IPS-20b (cell line): Measurements from ENCODE around the gene AJUBA.
A peak's percentile ranks its signal among the peaks of the same experiment; 100 is the strongest.
"Not testable (repeated sequence)": the region's sequence is repeated elsewhere in the genome, so short reads cannot be mapped to it uniquely, and the experiment has no call there.

Experiments used
- H3K27ac ChIP-seq: one replicate; pipeline ENCODE4 v1.5.1; 2013; ENCODE audit warnings: low read length
- H3K27me3 ChIP-seq: 2 replicates; pipeline ENCODE4 v1.6.1; 2013; ENCODE audit warnings: mild to moderate bottlenecking, low read length, inconsistent platforms; ENCODE audit not compliant: insufficient read depth
- H3K36me3 ChIP-seq: 2 replicates; pipeline ENCODE4 v1.6.1; 2013; ENCODE audit warnings: low read depth, mild to moderate bottlenecking, inconsistent platforms, low read length, moderate library complexity; ENCODE audit not compliant: insufficient read depth
- H3K4me1 ChIP-seq: 2 replicates; pipeline ENCODE4 v1.6.1; 2013; ENCODE audit warnings: mild to moderate bottlenecking, control low read depth, inconsistent platforms, low read length, moderate library complexity; ENCODE audit not compliant: insufficient read depth
- H3K4me3 ChIP-seq: 2 replicates; pipeline ENCODE4 v1.5.1; 2013; ENCODE audit warnings: mild to moderate bottlenecking, low read length, inconsistent platforms
- H3K9ac ChIP-seq: 2 replicates; pipeline ENCODE4 v1.6.1; 2013; ENCODE audit warnings: low read depth, mild to moderate bottlenecking, inconsistent platforms, low read length, moderate library complexity
- H3K9me3 ChIP-seq: 2 replicates; pipeline ENCODE4 v1.6.1; 2013; ENCODE audit warnings: mild to moderate bottlenecking, low read depth, low read length, inconsistent platforms; ENCODE audit not compliant: insufficient read depth

The AJUBA gene

DNA sequence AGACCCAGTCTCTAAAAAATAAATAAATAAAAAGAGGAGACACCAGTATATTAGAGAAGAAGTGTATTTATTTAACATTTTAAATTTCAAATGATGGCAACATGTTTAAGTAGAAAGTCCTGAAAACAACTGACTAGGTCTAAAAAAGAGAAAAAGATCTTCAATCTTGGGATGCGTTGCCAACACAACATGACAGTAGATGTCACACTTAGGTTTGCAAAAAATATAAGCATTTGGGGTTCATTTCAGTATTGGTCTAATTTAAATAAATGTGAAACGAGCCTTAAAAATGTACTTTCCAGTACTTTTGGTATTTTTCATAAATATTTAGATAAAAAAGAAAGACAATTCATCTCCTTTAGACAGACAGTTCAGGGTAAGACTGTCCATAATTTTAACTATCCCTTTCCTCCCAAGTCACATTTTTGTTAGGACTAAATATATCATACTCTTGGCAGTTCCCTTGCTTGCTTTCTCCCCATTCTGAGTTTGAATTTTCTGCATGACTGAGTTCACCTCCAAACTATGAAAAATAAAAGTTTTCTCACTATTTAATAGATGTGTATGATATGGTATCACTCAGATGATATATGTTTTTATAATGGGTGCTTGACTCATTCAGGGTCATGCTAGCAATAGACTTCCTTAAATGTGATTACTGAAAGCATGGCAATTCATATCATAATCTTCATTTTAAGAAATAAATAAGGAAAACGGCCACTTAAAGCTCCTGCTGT, 23.3 kb upstream of the AJUBA start:
- Histone ChIP-seq H3K4me3 (peak overlapping the region; percentile 88; the same call in 1 of the 2 replicates), H3K4me1 (peaks cover 13% of the 10 kb centered on the region; the same call in 1 of the 2 replicates), H3K27me3 (no peaks in the 10 kb centered on the region), H3K36me3 (no peaks in the 10 kb centered on the region), H3K9ac (peak overlapping the region; percentile 96; the same call in 1 of the 2 replicates), H3K27ac (no peak overlapping the region), H3K9me3 (no peaks in the 10 kb centered on the region)

DNA sequence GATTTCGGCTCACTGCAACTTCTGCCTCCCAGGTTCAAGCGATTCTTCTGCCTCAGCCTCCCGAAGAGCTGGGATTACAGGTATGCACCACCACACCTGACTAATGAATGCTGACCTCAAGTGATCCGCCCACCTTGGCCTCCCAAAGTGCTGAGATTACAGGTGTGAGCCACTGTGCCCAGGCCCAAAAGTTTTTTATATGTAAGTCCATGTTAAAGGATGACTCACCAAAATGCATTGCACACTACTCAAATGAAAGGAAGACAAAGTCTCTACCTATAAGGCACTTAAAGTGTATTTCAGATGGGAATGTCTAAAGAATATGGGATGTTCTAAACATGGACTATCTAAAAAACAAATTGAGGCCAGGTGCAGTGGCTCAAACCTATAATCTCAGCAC, 21.9 kb upstream of the AJUBA start:
- H3K9ac ChIP-seq, H3K27ac ChIP-seq, H3K4me3 ChIP-seq, H3K36me3 ChIP-seq, H3K9me3 ChIP-seq, H3K27me3 ChIP-seq: not testable (repeated sequence)
- peaks cover 10% of the 10 kb centered on the region; the same call in 1 of the 2 replicates for H3K4me1 ChIP-seq

DNA sequence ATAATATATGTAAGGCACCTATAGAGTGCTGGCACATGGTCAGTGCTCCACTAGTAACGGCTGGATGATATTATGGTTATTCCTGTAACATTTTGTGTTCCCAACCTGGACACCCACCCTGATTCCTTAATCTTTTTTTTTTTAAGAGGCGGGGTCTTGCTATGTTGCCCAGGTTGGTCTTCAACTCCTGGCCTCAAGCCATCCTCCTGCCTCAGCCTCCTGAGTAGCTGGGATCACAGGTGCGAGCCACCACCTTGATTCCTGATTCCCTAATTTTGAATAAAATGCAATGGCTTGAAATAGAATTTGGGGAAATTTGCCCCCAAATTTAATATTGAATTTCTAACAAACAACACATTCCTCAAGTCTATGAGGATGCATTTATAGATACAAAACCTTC, 20.2 kb upstream of the AJUBA start:
- H3K36me3 ChIP-seq: no peaks in the 10 kb centered on the region
- no peaks in the 10 kb centered on the region for H3K27me3 ChIP-seq
- H3K4me1 ChIP-seq: peaks cover 10% of the 10 kb centered on the region; the same call in 1 of the 2 replicates
- H3K27ac ChIP-seq: no peak overlapping the region
- H3K4me3 ChIP-seq: no peak overlapping the region
- no peak overlapping the region for H3K9ac ChIP-seq
- no peaks in the 10 kb centered on the region for H3K9me3 ChIP-seq

DNA sequence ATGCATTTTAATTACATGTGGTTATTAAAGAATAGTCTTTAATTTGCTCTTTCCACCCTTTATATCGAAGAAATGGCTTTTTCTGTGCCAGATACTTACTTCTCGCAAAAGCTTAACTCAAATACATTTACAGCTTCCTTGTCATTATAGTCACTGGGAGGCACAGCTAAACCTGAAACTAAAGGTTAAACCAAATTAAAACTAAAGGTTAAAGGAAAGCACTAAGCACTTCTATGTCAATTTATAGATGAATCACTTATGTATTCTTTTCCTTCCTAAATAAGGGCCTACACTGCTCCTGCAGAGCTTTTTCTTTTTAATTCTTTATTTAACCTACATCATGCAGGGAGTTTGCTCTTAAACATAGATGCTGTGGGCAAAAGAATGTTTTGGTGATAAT, 18.5 kb upstream of the AJUBA start:
- Histone ChIP-seq H3K9me3 (no peaks in the 10 kb centered on the region), H3K4me1 (peaks cover under 1% of the 10 kb centered on the region; the same call in 1 of the 2 replicates), H3K27me3 (no peaks in the 10 kb centered on the region), H3K36me3 (no peaks in the 10 kb centered on the region), H3K27ac (no peak overlapping the region), H3K9ac (no peak overlapping the region), H3K4me3 (no peak overlapping the region)

DNA sequence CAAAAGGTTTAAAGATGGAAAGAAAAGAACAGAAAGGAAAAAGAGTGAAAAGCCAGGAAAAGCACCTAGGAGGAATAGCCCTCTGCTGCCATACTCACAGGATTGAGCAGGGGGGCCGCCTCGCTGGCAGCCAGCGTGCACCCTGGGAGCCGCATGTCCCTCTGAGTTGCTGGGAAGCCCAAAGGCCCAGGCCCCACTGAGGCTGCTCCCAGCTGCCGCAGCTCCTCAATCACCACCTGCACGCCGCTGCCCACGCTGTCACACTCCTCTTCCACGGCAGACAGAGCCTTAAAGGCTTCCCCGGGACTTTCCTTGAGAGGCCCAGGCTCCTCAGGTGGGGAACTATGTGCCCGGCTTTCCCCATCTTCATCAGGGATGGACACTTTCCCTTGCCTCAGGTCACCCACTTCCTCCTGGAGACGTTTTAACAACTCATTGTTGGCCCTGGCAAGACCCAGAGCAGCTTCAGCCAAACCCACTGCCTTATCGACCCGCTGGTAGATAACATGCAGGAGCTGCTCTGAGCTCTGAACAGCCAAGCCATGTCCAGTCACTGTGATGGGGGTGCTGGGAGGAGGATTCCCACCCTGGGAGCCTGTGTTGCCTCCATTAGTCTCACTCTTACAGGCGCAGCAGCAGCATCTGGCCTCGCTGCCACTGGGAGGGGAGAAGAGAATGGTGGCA, 16.1 kb upstream of the AJUBA start:
- H3K27ac ChIP-seq: no peak overlapping the region
- H3K9me3 ChIP-seq: no peaks in the 10 kb centered on the region
- no peaks in the 10 kb centered on the region for H3K27me3 ChIP-seq
- H3K4me3 ChIP-seq: no peak overlapping the region
- 0 out of 2 replicates have a peak, but pooled peaks cover 5% of the 10 kb centered on the region for H3K4me1 ChIP-seq
- H3K9ac ChIP-seq: no peak overlapping the region
- no peaks in the 10 kb centered on the region for H3K36me3 ChIP-seq

DNA sequence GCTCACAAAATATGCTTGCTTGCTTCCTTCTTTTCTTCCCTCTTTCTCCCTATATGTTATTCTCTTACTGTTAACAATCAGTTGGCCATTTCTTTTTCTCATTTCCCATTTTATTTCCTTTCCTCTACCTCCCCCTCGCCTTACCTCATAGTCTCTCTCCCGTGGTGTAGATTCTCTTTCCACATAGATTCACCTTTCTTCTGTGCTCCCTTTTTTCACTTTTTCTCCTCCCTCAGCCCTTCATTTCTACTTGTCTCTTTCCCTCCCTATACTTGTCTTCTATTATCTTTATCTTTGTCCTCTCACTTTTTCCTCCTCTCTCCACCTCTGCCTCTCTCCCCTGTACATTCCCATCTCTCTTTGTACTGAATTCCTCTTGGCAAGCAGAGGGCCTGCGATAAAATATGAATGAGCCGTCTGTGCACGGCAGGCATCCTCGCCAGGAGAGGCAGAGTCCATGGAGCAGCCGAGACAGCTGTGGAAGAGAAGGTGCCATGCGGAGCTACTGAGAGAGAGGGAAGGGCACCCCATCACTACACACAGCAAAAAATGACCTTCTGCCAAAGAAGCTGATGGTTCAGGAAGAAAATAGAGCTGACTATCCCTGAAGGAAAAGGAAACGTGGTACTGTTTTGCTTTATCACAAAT, 15.4 kb upstream of the AJUBA start:
- H3K4me1 ChIP-seq: 0 out of 2 replicates have a peak, but pooled peaks cover 5% of the 10 kb centered on the region
- H3K27ac ChIP-seq: no peak overlapping the region
- no peaks in the 10 kb centered on the region for H3K36me3 ChIP-seq
- H3K27me3 ChIP-seq: no peaks in the 10 kb centered on the region
- no peak overlapping the region for H3K9ac ChIP-seq
- no peak overlapping the region for H3K4me3 ChIP-seq
- no peaks in the 10 kb centered on the region for H3K9me3 ChIP-seq

DNA sequence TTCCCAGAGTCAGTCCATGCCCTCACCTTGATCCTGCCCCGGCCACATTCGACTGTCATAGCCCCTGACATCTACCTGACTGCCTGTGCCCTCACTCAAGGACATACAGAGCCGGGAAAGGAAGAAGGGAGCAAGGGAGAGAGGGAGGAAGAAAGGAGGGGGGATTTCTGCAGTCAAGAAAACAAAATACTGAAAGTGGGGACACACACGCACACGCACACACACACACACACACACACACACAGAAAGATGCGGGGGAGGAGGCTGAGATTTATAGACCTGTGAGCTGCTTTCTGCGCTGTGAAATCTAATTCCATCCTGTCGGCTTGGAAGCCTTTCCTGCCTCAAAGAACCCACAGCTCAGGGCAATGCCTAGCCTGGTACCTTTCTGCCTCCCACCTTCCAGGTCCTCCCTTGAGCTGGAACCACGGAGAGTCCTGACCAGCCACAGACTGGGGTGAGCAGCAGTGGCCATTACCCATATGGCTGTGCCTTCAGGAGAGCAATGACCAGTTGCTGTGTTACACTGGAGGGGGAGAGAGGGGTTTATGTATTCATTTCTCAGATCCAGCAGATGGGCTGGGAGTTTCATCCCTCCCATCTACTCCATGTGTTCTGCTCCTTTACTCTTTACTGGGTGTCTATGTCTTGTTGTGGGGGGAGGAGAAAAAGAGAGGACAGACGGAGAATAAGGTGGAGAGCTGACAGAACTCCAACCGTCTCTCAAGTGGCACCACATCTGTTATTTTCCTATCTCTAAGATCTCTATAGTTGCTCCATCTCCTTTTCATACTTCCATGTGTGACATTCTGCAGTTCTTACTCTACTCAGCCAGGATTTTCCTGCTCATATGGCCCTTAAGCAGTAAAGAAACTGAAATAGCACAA, 14.7 kb upstream of the AJUBA start:
- no peaks in the 10 kb centered on the region for H3K9me3 ChIP-seq
- H3K27me3 ChIP-seq: no peaks in the 10 kb centered on the region
- H3K4me3 ChIP-seq: no peak overlapping the region
- no peaks in the 10 kb centered on the region for H3K36me3 ChIP-seq
- H3K4me1 ChIP-seq: 0 out of 2 replicates have a peak, but pooled peaks cover 5% of the 10 kb centered on the region
- H3K27ac ChIP-seq: no peak overlapping the region
- H3K9ac ChIP-seq: no peak overlapping the region

DNA sequence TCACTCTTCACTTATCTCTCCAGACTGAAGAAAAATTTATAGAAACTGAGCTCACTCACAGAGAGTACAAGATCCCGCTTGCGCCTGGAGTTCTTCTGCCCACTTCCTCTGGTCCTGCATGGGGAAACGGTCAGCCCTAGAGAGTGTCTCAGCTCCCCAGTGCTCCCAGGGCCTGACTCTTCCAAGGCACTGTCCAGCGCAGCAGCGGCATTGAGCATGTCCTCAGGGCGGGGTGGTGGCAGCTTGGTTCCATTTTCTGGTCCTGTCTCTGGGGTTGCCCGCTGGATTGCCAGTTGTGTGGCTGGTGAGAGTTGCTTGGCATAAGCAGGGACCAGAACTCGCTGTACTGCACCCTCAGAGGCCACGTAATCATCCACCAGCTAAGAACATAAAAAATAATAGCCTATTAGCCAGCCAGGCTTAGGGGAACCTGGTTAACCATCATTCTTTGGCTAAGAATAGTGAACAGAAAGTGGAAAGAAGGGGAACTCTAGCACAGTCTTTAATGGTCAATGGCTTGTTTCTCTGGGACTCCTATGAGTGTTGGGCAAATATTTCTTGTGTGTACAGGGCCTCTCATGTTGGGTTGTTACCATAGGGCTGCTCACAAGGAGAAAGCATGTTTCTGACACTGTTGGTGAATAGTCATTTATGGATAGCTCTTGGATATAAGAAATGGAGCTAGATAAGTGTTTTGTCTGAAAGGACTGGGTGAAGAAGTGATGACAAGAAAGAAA, 13.7 kb upstream of the AJUBA start:
- H3K4me3 ChIP-seq: no peak overlapping the region
- no peaks in the 10 kb centered on the region for H3K9me3 ChIP-seq
- 0 out of 2 replicates have a peak, but pooled peaks cover 5% of the 10 kb centered on the region for H3K4me1 ChIP-seq
- no peaks in the 10 kb centered on the region for H3K36me3 ChIP-seq
- H3K27ac ChIP-seq: no peak overlapping the region
- no peak overlapping the region for H3K9ac ChIP-seq
- H3K27me3 ChIP-seq: no peaks in the 10 kb centered on the region

DNA sequence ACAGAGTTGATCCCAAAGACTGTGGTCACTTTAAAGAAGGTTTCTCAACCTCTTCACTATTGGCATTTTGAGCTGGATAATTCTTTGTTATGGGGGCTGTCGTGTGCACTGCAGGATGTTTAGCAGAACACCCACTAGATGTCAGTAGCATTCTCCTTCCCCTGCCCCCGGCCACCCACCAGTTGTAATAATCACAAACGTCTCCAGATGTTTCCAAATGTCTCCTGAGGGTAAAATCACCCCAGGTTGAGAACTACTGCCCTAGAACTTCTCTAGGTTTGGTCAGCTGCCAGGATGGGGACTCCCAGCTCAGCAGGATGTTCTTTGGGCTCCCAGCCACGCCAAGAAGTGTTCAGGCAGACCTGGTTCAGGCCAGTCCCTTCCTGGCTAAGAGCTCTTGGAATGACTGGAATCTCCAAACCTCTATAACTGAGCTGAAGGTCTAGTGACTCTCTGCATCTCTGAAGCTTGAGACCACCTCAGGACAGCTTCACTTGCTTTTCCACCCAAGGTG, 12.5 kb upstream of the AJUBA start:
- H3K4me1 ChIP-seq: 0 out of 2 replicates have a peak, but pooled peaks cover 5% of the 10 kb centered on the region
- H3K9me3 ChIP-seq: no peaks in the 10 kb centered on the region
- no peak overlapping the region for H3K4me3 ChIP-seq
- no peaks in the 10 kb centered on the region for H3K27me3 ChIP-seq
- H3K9ac ChIP-seq: peak overlapping the region; percentile 24; the same call in 1 of the 2 replicates
- no peak overlapping the region for H3K27ac ChIP-seq
- H3K36me3 ChIP-seq: no peaks in the 10 kb centered on the region

DNA sequence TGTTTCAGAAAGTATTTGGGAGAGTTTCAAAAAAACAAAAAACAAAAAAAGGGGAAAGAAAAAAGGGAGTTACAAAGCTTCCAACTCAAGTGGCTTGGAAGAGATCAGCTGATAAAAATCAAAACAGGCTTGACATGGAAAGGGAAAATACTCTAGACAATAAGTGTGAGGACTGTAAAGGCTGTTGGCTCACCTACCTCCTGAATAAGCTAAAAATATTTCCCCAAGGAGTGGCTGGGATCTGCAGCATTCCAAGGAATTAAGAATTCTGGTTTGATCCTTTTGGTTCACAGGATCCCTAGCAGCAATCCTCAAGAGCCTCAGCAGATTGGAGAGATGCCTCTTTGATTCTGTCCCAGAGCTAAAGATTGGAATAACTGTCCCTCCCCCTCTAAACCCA, 11.2 kb upstream of the AJUBA start:
- no peaks in the 10 kb centered on the region for H3K36me3 ChIP-seq
- H3K27ac ChIP-seq: no peak overlapping the region
- 0 out of 2 replicates have a peak, but pooled peaks cover 5% of the 10 kb centered on the region for H3K4me1 ChIP-seq
- H3K9ac ChIP-seq: no peak overlapping the region
- H3K9me3 ChIP-seq: no peaks in the 10 kb centered on the region
- H3K4me3 ChIP-seq: no peak overlapping the region
- no peaks in the 10 kb centered on the region for H3K27me3 ChIP-seq
